A673 (cell line): ENCODE data around the gene SCUBE2. TPM values are rescaled to one million over a fixed set of nuclear protein-coding genes. Genes with fewer than 3 reads are reported as not detected.

Experiments
- BruUV-seq: library from RNA; stranded (reverse); fragments of 400-500 nt; replicated peaks from 2 replicates; lab custom pipeline; 2021; lab: Mats Ljungman, UMichigan
- CTCF ChIA-PET: fragments of 300-600 bp; sonication (Branson Sonifier 250); formaldehyde crosslinking; loops from one replicate; lab custom pipeline; 2022; ENCODE audit warnings: antibody characterized with exemption; lab: Charles Lee
- POLR2A ChIA-PET: fragments of 300-600 bp; sonication (Branson Sonifier 250); formaldehyde crosslinking; loops from one replicate; lab custom pipeline; 2022; ENCODE audit warnings: antibody characterized with exemption; ENCODE audit not compliant: low non-redundant PET; lab: Charles Lee
- DNase-seq: peaks from one replicate; pipeline ENCODE4 v3.0.0-alpha.2; 2015; ENCODE audit warnings: low spot score
- H3K27ac ChIP-seq: fragments of 200-600 bp; sonication (generic); 2 replicates; pipeline ENCODE4 v1.5.1; 2016; ENCODE audit warnings: mixed run types, low read depth, mild to moderate bottlenecking, mixed read lengths, antibody characterized with exemption, low read length; ENCODE audit not compliant: poor library complexity, severe bottlenecking
- H3K27me3 ChIP-seq: fragments of 200-600 bp; sonication (generic); replicated peaks from 2 replicates; pipeline ENCODE4 v1.6.1; 2017; ENCODE audit warnings: mixed run types, low read depth, mild to moderate bottlenecking, mixed read lengths, antibody characterized with exemption, low read length; ENCODE audit not compliant: insufficient read depth, poor library complexity
- H3K36me3 ChIP-seq: fragments of 200-600 bp; sonication (generic); 2 replicates; pipeline ENCODE4 v1.6.1; 2016; ENCODE audit warnings: mixed run types, mild to moderate bottlenecking, mixed read lengths, antibody characterized with exemption, low read length; ENCODE audit not compliant: insufficient read depth, poor library complexity, severe bottlenecking
- H3K4me1 ChIP-seq: fragments of 200-600 bp; sonication (generic); 2 replicates; pipeline ENCODE4 v1.6.1; 2017; ENCODE audit warnings: mixed run types, mild to moderate bottlenecking, mixed read lengths, antibody characterized with exemption, low read length; ENCODE audit not compliant: insufficient read depth, poor library complexity, severe bottlenecking
- H3K4me3 ChIP-seq: fragments of 200-600 bp; sonication (generic); 2 replicates; pipeline ENCODE4 v1.5.1; 2016; ENCODE audit warnings: low read depth, mixed run types, mild to moderate bottlenecking, mixed read lengths, low read length; ENCODE audit not compliant: poor library complexity, severe bottlenecking
- H3K9me3 ChIP-seq: fragments of 200-600 bp; sonication (generic); 2 replicates; pipeline ENCODE4 v1.6.1; 2016; ENCODE audit warnings: mixed run types, low read depth, mild to moderate bottlenecking, mixed read lengths, antibody characterized with exemption, low read length; ENCODE audit not compliant: poor library complexity, severe bottlenecking
- EZH2 ChIP-seq: fragments of 200-600 bp; sonication (generic); IDR thresholded peaks from 2 replicates; pipeline ENCODE4 v1.6.1; 2017; ENCODE audit warnings: borderline replicate concordance, low read depth, mild to moderate bottlenecking, mixed read lengths, antibody characterized with exemption, low read length; ENCODE audit not compliant: poor library complexity, severe bottlenecking
- intact Hi-C: fragments of 100-400 bp; cut with micrococcal nuclease; formaldehyde crosslinking; loops from one replicate; pipeline ENCODE4 v1.10.0; 2022; ENCODE audit not compliant: unreplicated experiment
- total RNA-seq: library from RNA; stranded (reverse); gene quantifications from 2 replicates; pipeline ENCODE4 v1.2.3, GENCODE V29; 2021
- TF ChIP-seq, protein P1 (sequence below): fragments of 300-800, 200-600 bp; sonication (generic); conservative IDR thresholded peaks from 2 replicates; pipeline ENCODE4 v1.5.1; 2017; ENCODE audit warnings: low read depth, mild to moderate bottlenecking, antibody characterized with exemption, low read length, moderate library complexity, mixed read lengths

Gene SCUBE2
- total RNA-seq, 1 experiment from 2014 or later, result 1.4 TPM

DNA sequence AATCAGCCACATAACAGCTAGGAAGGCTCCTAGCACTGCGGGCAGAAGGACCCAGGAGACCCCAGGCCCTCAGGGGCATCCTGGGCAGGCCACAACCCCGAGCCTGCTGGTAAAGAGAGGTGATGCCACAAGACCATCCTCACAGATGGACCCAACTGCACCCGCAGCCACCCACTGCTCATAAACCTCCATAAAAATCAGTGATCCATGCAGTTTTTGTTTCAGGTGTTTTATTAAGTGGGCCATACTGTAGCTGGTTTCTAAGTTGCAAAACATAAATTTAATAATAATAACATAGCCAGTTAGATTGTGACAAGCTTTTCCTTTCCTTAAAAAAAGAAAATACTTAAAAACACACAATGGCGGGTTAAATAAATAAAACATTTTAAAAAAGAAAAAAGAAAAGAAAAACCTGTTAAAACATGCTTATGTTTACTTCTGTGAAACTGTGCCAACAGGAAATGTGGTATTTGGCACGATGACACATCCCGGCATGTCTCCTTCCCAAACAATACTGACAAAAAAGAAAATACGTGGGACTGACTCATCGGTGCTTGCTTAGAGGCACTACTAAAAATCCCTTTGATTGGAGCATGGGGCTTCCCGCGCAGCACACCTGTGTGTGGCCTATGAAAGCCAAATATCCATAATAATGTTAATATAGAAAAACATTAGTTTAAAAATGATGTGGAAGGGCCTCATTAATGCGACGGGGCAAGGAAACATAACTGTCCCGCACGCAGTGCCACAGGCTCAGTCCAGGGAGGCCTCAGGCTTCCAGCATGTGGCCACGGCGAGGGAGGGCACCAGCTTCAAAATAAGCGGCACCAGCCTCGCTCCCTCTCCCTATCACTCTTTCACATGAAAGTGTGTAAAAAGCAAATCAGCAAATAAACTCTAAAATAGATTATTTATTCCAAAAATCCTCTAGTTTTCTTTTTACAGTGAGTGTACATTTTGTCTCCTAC, 47.5 kb upstream of the SCUBE2 start:
- no peak for TF ChIP-seq EZH2
- TF ChIP-seq, protein P1, sequence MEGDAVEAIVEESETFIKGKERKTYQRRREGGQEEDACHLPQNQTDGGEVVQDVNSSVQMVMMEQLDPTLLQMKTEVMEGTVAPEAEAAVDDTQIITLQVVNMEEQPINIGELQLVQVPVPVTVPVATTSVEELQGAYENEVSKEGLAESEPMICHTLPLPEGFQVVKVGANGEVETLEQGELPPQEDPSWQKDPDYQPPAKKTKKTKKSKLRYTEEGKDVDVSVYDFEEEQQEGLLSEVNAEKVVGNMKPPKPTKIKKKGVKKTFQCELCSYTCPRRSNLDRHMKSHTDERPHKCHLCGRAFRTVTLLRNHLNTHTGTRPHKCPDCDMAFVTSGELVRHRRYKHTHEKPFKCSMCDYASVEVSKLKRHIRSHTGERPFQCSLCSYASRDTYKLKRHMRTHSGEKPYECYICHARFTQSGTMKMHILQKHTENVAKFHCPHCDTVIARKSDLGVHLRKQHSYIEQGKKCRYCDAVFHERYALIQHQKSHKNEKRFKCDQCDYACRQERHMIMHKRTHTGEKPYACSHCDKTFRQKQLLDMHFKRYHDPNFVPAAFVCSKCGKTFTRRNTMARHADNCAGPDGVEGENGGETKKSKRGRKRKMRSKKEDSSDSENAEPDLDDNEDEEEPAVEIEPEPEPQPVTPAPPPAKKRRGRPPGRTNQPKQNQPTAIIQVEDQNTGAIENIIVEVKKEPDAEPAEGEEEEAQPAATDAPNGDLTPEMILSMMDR, result no peak
- Histone ChIP-seq H3K27ac (peak overlapping the region; percentile 8), H3K9me3 (no peaks in the 10 kb centered on the region), H3K36me3 (peaks cover 25% of the 10 kb centered on the region), H3K27me3 (no peaks in the 10 kb centered on the region), H3K4me1 (peaks cover 24% of the 10 kb centered on the region), H3K4me3 (no peak overlapping the region)
- peak; percentile 78 for DNase-seq
- TSS peak; percentile 21 for BruUV-seq
- ChIA-PET CTCF (interaction anchor here (0.5 to 2.0 kb wide), 3 partner anchors 28 to 368 kb away, joined by 3 to 33 read pairs (median 5); no protein-coding TSS in a partner anchor), POLR2A (no interaction called here)
- intact Hi-C loops, result no loop called here

DNA sequence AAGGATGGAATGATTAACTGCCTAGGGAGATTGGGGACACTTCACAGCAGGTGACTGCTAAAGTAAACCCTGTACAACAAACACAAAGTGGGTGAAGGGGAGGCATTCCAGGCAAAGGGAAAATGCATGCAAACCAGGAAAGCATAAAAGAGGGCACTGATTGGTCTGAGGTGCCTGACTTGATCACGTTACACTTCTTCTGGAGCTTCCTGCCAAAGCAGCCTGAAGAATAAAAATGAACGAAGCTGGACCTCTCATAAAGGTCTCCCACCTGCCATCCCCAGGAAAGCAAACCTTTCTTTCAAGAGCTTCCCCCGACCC, 46.7 kb upstream of the SCUBE2 start:
- ChIA-PET CTCF (interaction anchor here (0.6 to 2.0 kb wide), 3 partner anchors 122 to 1010 kb away, joined by 5 to 33 read pairs (median 6); no protein-coding TSS in a partner anchor), POLR2A (interaction anchor here (0.5 kb wide), 1 partner anchor 1536 kb away, joined by 3 read pairs; no protein-coding TSS in a partner anchor)
- peaks cover 25% of the 10 kb centered on the region for H3K36me3 ChIP-seq
- H3K9me3 ChIP-seq, result no peaks in the 10 kb centered on the region
- H3K4me3 ChIP-seq, result no peak overlapping the region
- no peak for DNase-seq
- no peaks in the 10 kb centered on the region for H3K27me3 ChIP-seq
- H3K27ac ChIP-seq, result no peak overlapping the region
- no TSS peak for BruUV-seq
- H3K4me1 ChIP-seq, result peaks cover 24% of the 10 kb centered on the region
- intact Hi-C loops, result no loop called here
- TF ChIP-seq, protein P1, result 0 out of 2 replicates have a peak, but pooled peaks have one; percentile 23
- TF ChIP-seq EZH2, result no peak

DNA sequence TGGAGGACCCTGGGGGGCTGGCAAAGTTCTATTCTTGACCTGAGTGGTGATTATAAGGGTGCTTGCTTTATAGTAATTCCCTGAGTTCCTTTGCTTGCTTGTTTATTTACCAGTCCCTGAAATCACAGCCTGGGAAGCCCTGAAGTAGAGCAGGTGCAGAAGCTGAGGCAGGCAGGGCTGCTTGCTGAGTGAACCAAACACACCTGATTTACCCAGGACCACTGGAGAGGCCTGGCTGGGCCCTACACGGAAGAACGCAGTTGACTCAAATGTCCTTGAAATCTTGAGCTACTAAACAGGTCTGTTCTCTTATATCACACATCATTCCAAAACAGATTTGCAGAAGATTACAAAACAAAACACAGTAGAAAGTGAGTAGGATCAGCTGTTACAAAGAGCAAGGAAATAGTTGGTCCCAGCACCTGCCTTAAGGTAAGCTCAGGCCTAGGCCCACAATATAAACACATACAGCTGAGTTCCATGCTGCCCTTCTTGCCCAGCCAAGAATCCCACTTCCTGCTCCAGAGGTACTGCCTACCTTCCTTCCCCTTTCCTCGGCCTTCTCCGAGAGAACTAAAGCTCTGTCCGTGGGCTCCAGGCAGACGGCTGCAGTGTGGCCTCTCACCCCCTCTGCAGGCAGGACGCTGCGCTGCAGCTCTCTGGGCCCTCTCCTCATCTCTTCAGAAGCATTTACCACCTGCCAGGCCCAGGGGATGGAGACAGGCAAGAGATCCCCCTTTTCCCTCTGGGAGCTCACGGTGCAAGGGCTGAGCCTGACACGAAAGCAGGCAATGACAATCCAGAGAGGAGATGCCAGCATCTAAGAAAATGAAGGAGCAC, 46.1 kb upstream of the SCUBE2 start:
- TF ChIP-seq, protein P1, result peak; percentile 90
- no peak for TF ChIP-seq EZH2
- BruUV-seq, result no TSS peak
- POLR2A ChIA-PET, result interaction anchor here (0.5 kb wide), 1 partner anchor 1536 kb away, joined by 3 read pairs; no protein-coding TSS in a partner anchor
- no peaks in the 10 kb centered on the region for H3K9me3 ChIP-seq
- no peak overlapping the region for H3K4me3 ChIP-seq
- intact Hi-C loops, result loop anchor here (2.0 kb wide), 2 partner anchors 123 to 223 kb away; no protein-coding TSS in a partner anchor
- no peaks in the 10 kb centered on the region for H3K27me3 ChIP-seq
- H3K4me1 ChIP-seq, result peaks cover 24% of the 10 kb centered on the region
- H3K36me3 ChIP-seq, result peaks cover 25% of the 10 kb centered on the region
- peak; percentile 79 for DNase-seq
- CTCF ChIA-PET, result interaction anchor here (0.6 to 2.0 kb wide), 6 partner anchors 13 to 1009 kb away, joined by 3 to 33 read pairs (median 4); no protein-coding TSS in a partner anchor
- no peak overlapping the region for H3K27ac ChIP-seq
